ENCODE data around the gene CLNK.

CLNK gene

DNA sequence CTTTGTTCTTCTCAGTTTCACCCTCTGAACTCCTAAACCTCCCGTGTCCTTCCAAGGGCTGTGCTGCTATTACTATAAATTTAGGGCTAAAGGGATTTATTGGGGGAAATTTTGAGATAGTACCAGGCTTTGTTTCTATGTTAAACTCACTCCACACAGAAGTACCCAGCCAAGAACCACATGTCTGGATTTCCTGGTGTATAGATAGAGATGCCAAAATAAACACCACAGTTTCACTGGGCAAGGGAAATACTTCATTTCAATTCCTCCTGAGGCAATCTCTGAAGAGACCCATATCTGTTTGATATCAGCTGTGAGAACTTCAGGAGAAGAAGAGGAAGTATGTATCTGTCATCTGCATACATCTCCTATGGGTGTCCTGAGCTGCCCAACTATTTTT, 21.7 kb upstream of the CLNK start:
- H3K4me3 ChIP-seq, result no peak overlapping the region
- H3K27me3 ChIP-seq, result no peaks in the 10 kb centered on the region
- no peak for DNase-seq
- H3K36me3 ChIP-seq, result no peaks in the 10 kb centered on the region
- intact Hi-C loops (cut with DNase I; ENCODE audit: low total_unique reads), result no loop called here
- no peak overlapping the region for H3K27ac ChIP-seq
- no peaks in the 10 kb centered on the region for H3K9me3 ChIP-seq
- TF ChIP-seq, protein P1, sequence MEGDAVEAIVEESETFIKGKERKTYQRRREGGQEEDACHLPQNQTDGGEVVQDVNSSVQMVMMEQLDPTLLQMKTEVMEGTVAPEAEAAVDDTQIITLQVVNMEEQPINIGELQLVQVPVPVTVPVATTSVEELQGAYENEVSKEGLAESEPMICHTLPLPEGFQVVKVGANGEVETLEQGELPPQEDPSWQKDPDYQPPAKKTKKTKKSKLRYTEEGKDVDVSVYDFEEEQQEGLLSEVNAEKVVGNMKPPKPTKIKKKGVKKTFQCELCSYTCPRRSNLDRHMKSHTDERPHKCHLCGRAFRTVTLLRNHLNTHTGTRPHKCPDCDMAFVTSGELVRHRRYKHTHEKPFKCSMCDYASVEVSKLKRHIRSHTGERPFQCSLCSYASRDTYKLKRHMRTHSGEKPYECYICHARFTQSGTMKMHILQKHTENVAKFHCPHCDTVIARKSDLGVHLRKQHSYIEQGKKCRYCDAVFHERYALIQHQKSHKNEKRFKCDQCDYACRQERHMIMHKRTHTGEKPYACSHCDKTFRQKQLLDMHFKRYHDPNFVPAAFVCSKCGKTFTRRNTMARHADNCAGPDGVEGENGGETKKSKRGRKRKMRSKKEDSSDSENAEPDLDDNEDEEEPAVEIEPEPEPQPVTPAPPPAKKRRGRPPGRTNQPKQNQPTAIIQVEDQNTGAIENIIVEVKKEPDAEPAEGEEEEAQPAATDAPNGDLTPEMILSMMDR (IDR thresholded peaks at IDR 0.05), result no peak
- peaks cover 0 to 24% (median 12%) of the 10 kb centered on the region in 4 donors for H3K4me1 ChIP-seq

DNA sequence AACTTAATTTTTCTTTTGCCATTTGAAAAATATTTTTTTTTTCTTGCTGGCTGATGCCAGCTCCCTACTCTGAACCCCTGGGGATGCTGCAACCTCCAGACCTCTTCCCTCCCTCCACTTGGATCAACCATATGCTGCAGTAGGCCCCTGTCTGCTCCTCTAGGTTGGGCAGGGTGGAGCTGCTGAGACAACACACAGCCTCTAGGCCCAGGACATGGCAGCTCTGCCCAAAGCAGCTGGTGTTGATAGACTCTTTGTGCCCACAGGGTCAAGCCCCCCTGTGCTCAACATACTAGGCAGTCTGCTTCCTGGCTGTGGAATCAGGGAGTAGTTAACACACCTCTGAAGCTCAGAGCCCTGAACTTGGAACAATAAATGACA, 19.9 kb upstream of the CLNK start:
- intact Hi-C loops (cut with DNase I; ENCODE audit: low total_unique reads), result no loop called here
- H3K27me3 ChIP-seq, result no peaks in the 10 kb centered on the region
- H3K36me3 ChIP-seq, result no peaks in the 10 kb centered on the region
- no peak for DNase-seq
- no peaks in the 10 kb centered on the region for H3K9me3 ChIP-seq
- no peak overlapping the region for H3K27ac ChIP-seq
- peaks cover 0 to 15% (median 11%) of the 10 kb centered on the region in 4 donors for H3K4me1 ChIP-seq
- no peak overlapping the region for H3K4me3 ChIP-seq
- TF ChIP-seq, protein P1 (IDR thresholded peaks at IDR 0.05), result no peak

DNA sequence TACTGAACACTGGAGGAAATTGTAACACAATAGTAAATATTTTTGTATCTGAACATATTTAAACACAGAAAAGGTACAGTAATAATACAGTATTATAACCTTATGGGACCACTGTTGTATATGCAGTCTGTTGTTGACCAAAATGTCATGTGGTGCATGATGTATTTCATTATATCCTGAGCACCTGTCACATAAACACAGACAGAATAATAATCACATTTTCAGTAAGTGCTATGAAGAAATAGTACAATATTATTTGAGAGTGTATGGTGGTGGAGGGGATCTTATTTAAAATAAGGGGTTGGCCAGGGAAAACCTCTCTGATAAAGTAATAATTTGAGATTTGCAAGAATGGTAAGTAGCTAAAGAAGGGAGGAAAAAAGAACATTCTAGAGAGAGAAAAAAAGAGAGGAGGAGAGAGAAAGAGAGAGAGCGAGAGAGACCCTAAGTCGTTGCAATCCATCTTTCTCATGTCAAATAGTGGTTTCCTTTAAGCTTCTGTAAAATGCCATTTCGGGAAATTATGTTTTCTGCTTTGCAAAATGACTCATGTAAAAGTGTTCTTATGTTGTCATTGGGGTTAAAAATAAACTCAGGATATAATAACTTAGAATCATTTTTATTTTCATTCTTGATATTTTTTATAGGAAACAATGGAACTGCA, 19.3 kb upstream of the CLNK start:
- H3K27me3 ChIP-seq, result no peaks in the 10 kb centered on the region
- no peaks in the 10 kb centered on the region for H3K9me3 ChIP-seq
- H3K4me1 ChIP-seq, result peaks cover 0 to 15% (median 11%) of the 10 kb centered on the region in 4 donors
- TF ChIP-seq, protein P1 (IDR thresholded peaks at IDR 0.05), result no peak
- H3K4me3 ChIP-seq, result no peak overlapping the region
- DNase-seq, result no peak
- intact Hi-C loops (cut with DNase I; ENCODE audit: low total_unique reads), result no loop called here
- no peaks in the 10 kb centered on the region for H3K36me3 ChIP-seq
- H3K27ac ChIP-seq, result no peak overlapping the region

DNA sequence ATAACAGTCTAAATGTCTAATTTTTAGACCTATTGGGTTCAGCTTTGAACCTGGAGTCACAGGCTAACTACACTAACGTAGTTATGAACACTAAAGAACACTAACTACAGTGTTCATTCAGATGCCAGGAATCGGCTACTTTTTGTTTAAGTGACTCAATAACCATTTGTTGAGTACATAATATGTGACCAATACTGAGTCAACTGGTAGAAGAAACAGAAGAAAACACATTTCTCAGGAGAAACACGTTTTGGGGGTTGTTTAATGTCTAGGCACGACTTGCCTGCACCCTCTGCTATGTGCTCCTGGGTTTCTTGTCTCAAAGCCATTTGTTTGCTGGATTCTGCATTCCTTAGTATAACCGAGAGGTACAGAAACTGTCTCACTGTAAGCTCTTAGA, 18.6 kb upstream of the CLNK start:
- TF ChIP-seq, protein P1 (IDR thresholded peaks at IDR 0.05), result no peak
- Histone ChIP-seq H3K27ac (no peak overlapping the region), H3K9me3 (no peaks in the 10 kb centered on the region), H3K36me3 (no peaks in the 10 kb centered on the region), H3K4me1 (peaks cover 0 to 15% (median 11%) of the 10 kb centered on the region in 4 donors), H3K27me3 (no peaks in the 10 kb centered on the region), H3K4me3 (no peak overlapping the region)
- intact Hi-C loops (cut with DNase I; ENCODE audit: low total_unique reads), result no loop called here
- DNase-seq, result no peak

DNA sequence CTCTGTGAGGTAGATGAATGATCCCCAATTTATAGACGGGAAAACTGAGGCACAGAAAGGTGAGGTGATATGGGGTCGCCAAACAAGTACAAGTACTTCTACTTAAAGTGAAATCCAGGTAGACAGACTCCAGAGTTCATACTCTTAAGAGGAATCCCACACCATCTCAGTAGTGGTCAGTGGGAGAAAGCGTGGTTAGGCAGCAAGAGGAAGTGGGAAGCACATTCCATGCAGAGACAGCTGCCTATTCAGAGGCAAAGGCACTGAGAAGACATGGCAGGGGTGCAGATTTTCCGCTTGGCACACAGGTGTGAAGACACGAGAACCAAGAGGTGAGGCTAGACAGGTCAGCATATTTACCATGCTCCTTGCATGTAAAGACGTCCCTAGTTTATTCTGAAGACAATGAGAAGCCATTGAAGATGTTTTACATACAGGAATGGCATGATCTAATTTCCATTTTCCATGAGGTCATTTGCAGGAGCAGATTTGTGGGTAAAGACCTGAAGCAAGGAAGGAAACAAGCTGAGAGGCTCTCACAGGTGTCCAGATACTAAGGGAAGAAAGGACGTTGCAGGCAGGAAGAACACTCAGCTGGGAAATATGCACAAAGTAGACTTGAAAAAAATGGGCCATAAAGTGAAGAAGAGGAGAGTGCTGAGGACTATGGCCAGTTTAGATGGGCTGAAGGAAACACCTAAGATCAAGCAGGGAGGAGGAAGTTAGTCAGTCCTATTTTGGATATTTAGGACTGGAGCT, 17.3 kb upstream of the CLNK start:
- intact Hi-C loops (cut with DNase I; ENCODE audit: low total_unique reads), result no loop called here
- TF ChIP-seq, protein P1 (IDR thresholded peaks at IDR 0.05), result no peak
- no peak overlapping the region for H3K4me3 ChIP-seq
- H3K27ac ChIP-seq, result no peak overlapping the region
- H3K4me1 ChIP-seq, result peaks cover 0 to 15% (median 11%) of the 10 kb centered on the region in 4 donors
- H3K9me3 ChIP-seq, result no peaks in the 10 kb centered on the region
- DNase-seq, result no peak
- H3K36me3 ChIP-seq, result no peaks in the 10 kb centered on the region
- no peaks in the 10 kb centered on the region for H3K27me3 ChIP-seq

All from tibial artery (tissue), 4 donors.